Activated T-cell treated with anti-CD3 and anti-CD28 coated beads for 4 hours (primary cell): ENCODE results near the gene NMD3.

Experiments used
- DNase-seq: peaks from one replicate; pipeline ENCODE4 v3.0.0-alpha.2; 2020

Gene NMD3

DNA sequence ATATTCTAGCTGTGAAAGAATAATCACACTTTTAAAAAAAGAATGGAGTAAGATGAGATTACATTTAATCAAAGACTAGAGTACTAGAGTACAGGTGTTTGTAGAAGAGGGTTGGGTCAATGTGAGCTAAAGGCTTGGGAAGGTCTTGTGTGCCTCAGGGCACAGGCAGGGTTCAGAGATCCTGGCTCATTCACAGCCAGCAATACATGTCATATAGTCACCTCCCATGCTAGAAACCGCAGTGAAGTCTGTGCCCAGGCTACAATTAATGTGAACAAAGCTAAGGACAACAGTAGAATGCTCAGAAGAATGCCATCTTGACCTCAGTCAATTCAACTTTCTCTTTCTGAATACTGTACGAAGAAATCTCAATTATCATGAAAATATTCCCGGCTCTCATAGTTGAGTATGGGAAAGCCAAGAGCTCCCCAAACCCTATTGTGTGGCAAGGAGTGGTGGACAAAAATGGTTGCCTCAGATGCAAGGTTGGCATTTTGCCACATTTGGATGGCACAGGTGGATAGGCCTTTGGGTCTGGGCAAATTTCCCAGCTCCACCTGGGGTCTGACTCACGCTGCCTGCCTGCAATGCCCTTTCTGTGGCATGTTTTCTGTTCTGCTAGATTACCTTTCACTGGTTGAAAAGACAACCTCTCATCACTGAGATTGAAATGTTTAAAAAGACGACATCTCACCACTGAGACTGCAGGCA is 70.2 kb downstream of the NMD3 start:
- DNase-seq: no peak

DNA sequence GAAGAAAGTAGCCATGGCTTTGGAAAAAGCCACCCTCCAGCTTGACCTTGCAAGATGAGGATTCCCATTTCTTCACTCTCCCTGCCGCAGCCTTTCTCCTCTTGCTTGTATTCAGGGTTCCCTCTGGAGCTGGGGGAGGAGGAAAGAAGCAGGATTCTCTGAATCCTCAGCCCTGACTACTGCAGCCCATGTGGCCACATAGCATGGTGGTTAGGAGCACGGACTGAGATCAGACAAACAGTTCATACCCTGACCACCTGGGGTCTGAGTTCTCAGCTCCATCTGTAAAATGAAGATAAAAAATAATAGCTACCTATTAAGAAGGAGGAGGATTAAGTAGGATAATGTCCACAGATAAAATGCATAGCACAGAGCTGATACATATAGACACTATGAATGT is 72.3 kb downstream of the NMD3 start:
- no peak for DNase-seq

DNA sequence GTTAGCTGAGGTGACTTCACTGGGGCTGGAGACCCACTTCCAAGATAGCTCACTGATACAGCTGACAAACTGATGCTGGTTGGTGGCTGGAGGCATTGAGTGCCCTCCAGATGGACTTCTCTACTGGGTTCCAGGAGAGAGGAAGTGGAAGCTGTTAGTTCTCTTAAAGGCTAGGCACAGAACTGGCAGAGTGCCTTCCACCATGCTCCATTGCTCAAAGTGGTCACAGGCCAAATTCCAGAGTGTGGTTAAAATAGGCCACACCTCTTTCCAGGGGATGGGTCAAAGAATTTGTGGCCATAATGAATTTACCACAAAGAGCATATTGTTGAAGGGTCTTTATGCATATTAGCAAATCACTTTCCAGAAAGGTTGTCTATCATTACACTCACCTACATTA is 74.2 kb downstream of the NMD3 start:
- DNase-seq: no peak

DNA sequence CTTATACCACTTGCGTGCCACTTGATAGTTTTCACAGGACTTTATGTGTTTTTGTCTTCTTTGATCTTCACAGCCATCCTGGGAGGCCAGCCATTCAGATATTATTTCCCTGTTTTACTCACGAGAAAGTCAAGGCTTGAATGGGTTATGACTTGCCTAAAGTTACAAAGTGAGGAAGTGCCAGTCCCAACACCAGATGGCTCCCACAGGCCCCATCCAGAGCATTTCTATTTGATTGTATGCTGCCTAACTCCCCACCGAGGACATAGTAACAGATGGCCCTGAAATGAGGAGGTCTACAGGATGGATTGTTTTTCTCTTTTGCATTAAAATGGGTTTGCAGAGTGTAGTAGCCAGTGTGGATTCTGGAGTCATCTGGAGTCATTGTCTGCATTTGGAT is 75.7 kb downstream of the NMD3 start:
- no peak for DNase-seq
